ENCODE data around the gene PDLIM1.

PDLIM1 gene

GRCh38 chr10:95288303-95288702 is 2.5 kb downstream of the PDLIM1 start:
- DNase-seq (ENCODE audit: low spot score): no peak

DNA sequence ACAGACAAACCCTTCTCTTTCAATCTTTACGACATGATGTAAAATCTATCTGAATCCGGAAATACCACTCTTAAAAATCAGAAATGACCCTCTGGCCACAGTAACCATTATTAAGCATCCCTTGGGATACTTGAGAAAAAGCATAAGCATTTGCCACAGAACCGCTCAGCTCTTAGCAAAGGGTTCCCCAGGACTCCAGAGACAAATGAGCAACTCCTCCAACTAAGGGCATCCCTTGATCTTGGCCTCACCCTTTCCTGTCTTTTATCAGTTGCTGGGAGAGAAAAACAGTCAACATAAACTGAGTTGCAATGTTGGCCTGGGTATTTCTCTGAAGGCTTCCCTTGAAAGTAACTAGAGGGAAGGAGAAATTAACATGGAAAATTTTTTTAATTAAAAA is 3.5 kb downstream of the PDLIM1 start:
- no peak for DNase-seq (ENCODE audit: low spot score)

DNA sequence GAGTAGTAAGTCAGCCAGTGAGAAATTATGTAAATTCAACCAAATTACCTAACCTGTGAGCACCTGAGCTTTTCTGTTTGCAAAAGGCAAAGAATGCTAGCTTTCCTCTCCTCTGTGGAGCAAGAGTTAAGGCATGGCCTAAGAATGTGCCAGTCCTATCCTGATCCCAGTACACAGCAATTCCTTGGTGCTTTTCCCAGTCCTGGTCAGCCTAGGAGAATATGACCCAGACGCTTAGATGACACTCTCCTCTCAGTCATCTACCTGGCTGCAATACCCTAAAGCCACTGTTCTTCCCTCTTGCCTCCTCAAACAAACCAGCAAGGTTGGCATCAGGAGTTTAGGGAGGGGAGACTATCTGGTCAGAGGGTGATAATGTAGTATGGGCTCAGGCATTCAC is 4.1 kb downstream of the PDLIM1 start:
- no peak for DNase-seq (ENCODE audit: low spot score)

GRCh38 chr10:95285556-95285955 is 5.2 kb downstream of the PDLIM1 start:
- no peak for DNase-seq (ENCODE audit: low spot score)

DNA sequence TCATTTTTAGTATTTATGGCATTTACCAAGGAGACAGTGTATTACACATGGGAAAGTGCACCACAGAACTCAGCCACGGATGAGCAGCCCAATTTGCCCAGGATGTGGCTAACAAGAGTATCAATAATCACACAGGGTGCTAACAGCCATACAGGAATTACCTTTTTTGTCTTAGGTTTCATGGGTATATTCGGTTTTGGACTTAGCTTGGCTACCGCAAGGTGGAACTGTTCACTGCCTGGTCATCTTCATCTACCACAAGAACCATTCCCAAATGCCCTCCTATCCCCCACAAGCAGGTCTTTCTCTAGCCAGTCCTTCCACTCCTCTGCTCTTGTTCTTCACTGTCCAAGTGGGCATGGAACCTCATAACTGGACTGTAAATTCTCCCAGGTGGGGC is 6.0 kb downstream of the PDLIM1 start:
- DNase-seq (ENCODE audit: low spot score): no peak

DNA sequence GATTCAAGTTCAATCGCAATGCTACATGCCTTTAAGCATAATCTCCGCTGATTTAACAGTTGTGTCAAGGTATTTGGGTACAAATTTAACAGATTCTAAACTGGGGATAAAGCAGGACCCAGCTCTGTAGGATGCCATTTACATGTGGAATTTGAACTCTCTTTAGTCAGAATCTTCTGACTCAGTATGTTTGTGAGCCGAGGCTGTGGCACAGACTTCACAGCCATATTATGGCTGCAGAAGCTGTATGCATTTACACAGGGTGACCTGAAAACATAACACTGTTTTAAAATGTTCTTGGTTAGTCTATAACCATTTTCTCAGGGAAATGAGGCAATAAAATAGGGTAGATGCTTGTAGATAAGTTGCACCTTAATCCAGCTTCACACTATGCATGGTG is 8.7 kb downstream of the PDLIM1 start:
- DNase-seq (ENCODE audit: low spot score): no peak

DNA sequence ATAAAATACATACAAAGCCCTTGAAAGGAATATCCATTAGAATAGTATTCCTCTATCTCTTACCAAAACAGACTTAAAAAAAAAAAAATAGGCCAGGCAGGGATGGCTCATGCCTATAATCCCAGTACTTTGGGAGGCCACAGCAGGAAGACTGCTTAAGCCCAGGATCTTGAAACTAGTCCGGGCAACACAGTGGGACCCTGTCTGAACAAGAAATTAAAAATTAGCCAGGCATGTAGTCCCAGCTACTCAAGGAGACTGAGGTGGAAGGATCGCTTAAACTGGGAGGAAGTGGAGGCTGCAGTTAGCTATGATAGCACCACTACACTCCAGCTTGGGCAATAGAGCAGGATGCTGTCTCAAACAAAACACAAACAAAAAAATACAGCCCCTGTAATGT is 9.6 kb downstream of the PDLIM1 start:
- no peak for DNase-seq (ENCODE audit: low spot score)

DNA sequence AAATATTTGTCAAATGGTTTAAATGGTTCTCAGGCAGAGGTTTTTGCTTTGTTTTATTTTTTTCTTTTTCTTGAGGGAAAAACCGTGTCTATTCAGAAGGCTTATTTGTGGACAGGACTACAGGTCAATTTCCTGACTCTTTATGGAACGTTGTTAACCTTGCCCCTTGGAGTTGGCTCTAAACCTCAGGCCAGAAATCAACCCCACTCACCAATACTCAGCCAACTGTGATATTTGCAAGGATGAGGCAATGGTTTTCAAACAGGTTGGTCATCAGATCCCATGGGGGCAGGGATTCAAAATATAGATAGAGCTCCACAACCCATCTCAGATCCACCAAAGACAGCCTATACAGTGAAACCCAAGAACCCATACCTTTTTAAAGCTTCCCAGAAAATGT is 10.2 kb downstream of the PDLIM1 start:
- no peak for DNase-seq (ENCODE audit: low spot score)

- DNase-seq (ENCODE audit: low spot score): no peak
These were observed 11.6 kb downstream of the PDLIM1 start for GRCh38 chr10:95279042-95279820.

- DNase-seq (ENCODE audit: low spot score): no peak
These were observed 12.5 kb downstream of the PDLIM1 start for GRCh38 chr10:95278061-95278988.

- no peak for DNase-seq (ENCODE audit: low spot score)
These were observed 13.2 kb downstream of the PDLIM1 start for GRCh38 chr10:95277614-95278013.

DNA sequence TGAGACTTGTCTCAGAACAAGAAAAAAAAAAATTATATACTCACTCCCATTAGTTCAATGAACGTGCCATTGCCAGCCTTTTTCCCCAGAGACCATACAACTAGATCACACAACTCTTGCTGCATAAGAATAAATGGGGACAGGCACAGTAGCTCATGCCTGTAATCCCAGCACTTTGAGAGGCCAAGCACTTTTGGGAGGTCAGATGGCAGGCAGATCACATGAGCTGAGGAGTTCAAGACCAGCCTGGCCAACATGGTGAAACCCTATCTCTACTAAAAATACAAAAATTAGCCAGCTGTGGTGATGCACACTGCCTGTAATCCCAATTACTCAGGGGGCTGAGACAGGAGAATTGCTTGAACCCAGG is 13.6 kb downstream of the PDLIM1 start:
- no peak for DNase-seq (ENCODE audit: low spot score)

DNA sequence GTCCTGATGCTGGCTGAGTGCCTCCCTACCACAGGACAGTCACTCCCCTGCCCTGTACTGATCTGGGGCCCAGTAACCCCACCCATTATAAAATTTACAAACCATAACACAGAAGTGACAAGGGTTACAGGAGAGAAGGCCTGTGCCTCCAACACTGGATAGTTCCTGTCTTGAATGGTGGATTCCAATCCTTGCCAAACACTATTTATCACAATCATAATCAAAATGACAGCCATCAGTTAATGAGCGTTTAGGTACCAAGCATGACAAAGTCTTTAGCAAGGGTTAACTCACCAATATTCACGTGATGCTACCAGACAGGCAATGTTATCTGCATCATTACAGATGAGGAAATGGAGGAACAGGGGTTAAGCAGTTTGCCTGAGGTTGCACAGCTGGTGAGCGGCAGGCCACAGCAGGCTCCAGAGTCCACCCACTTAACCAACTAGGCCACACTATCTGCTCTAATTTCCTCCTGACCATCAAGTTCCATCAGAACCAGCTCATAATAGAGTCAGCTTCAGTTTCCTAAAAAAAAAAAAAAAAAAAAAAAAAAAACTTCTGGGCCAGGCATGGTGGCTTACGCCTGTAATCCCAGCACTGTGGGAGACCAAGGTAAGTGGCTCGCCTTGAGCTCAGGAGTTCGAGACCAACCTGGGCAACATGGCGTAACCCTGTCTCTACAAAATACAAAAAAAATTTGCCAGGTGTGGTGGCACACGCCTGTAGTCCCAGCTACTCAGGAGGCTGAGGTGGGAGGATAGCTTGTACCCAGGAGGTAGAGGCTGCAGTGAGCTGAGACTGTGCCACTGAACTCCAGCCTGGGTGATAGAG is 14.2 kb downstream of the PDLIM1 start:
- DNase-seq (ENCODE audit: low spot score): no peak

DNA sequence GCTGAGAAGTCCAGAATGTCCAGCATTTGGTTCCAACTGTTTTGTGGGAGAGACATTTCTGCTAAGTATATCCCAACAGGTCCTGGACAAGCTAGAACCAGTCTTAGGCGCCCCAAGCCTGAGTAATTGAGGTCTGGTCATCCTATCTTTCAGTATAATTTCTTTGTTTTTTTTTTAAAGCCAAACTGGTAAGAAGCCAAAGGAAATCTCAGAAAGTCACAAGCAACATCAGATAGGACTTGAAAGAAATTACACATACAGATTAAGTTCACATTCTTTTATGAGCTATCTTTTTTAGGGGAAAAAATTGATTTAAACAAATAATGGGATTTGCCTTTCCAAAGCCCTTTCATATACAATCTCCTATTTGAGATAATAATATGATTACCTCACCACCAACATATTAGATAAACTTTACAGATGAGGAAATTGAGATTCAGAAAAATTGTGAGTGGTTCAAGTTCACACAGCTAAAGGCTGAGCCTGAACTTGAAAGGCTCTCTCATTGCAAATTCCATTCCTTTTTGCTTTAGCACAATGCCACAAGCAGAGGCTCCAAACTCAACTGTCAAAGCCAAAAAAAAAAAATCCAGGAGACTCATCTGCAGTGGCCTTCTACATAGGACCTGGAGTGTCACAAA is 15.0 kb downstream of the PDLIM1 start:
- DNase-seq (ENCODE audit: low spot score): no peak

- peak; percentile 38 for DNase-seq (ENCODE audit: low spot score)
These were observed 17.1 kb downstream of the PDLIM1 start for GRCh38 chr10:95273393-95274312.

- DNase-seq (ENCODE audit: low spot score): no peak
These were observed 22.4 kb downstream of the PDLIM1 start for GRCh38 chr10:95268438-95268837.

DNA sequence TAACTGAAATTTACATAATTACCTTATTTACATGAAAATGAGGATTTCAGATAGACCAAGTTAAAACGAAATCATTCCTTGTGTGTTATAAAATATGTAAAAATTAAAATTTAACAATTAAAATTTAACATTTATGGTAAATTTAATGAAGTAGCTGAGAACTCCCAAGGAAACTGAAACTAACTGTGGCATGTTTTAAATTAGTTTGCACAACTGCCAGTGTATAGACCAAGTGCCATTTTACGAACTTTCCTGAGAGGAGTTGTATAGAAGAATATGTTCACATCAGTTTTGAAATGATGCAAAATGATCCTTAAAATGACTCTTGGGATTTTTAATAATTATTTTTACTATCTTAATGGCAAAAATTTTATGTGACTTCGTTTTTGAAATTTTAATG is 23.6 kb downstream of the PDLIM1 start:
- DNase-seq (ENCODE audit: low spot score): no peak

- DNase-seq (ENCODE audit: low spot score): peak; percentile 42
These were observed 24.1 kb downstream of the PDLIM1 start for GRCh38 chr10:95266674-95267095.

- no peak for DNase-seq (ENCODE audit: low spot score)
These were observed 25.2 kb downstream of the PDLIM1 start for GRCh38 chr10:95265572-95265971.

- no peak for DNase-seq (ENCODE audit: low spot score)
These were observed 26.4 kb downstream of the PDLIM1 start for GRCh38 chr10:95264227-95265051.
